OCI-LY1 (cell line): ENCODE measurements around the gene CRACR2B.

Experiments used
- CTCF ChIP-seq: fragments of 200-600 bp; sonication (generic), shearing (Covaris generic); IDR thresholded peaks from 2 replicates; pipeline ENCODE4 v1.5.1; 2017; ENCODE audit warnings: mild to moderate bottlenecking, antibody characterized with exemption, low read length, moderate library complexity, mixed read lengths
- EZH2 ChIP-seq: fragments of 200-600 bp; sonication (generic), shearing (Covaris generic); IDR thresholded peaks from 2 replicates; pipeline ENCODE4 v1.8.0; 2017; ENCODE audit warnings: borderline replicate concordance, mixed run types, mild to moderate bottlenecking, antibody characterized with exemption, low read length, moderate library complexity, mixed read lengths

- TF ChIP-seq CTCF (no peak), EZH2 (no peak)
Observed at GRCh38 chr11:868802-869201, 41.1 kb downstream of the CRACR2B start.
